ENCODE data around the gene OR6X1.

Gene OR6X1, protein sequence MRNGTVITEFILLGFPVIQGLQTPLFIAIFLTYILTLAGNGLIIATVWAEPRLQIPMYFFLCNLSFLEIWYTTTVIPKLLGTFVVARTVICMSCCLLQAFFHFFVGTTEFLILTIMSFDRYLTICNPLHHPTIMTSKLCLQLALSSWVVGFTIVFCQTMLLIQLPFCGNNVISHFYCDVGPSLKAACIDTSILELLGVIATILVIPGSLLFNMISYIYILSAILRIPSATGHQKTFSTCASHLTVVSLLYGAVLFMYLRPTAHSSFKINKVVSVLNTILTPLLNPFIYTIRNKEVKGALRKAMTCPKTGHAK

DNA sequence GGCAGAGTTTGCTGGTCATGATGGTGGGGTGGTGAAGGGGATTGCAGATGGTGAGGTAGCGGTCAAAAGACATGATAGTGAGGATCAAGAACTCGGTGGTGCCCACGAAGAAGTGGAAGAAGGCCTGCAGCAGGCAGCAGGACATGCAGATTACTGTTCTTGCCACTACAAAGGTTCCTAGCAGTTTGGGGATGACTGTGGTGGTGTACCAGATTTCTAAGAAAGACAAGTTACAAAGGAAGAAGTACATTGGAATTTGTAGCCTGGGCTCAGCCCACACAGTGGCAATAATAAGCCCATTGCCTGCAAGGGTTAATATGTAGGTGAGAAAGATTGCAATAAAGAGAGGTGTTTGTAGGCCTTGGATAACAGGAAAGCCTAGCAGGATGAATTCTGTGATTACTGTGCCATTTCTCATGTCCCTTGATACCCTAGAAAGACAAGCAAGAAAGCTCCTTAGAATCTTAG, at the start of gene OR6X1:
Gene OR6X1 (minus strand): TSS at position 418 of the 468 bp plus-strand sequence. CDS start 0 bp downstream, at position 418.
- DNase-seq (ENCODE audit: low read depth), result no peak

DNA sequence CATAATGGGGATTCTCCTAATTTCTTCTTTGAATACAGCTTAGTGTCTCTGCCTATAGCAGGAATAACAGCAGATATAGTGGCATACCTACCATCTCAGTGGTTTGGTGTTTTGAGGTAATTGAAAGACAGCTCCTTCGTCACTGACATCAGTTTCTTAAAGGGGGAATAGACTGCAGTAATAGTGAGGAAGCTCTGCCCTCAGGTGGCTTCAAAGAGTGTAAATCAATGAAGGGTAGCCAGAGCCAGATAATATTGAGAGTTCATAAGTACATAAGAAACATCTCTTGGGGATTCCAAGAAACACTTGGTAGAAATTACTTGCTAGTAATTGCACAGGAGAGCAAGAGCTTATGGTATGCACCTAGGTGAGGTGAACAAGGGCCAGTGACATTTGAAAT, 47.4 kb upstream of the OR6X1 start:
- DNase-seq (ENCODE audit: low read depth), result no peak

DNA sequence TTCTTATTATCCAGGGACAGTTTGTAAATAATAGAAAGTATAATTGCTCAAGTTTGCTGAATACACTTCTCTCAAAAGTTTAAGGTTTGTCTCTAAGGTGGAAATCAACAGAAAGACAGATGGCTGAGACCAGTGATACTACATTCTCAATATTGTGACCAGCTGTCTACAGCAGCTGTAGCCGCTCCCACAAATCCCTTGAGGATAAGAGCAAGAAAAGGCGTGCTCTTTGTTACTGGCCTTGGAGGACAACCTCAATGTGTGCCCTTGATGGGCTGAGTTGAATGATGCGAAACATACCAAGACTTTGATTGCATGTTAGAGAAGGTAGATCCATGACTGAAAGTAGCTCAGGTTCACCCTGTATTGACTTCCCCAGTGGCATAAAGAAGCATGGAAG, 45.7 kb upstream of the OR6X1 start:
- no peak for DNase-seq (ENCODE audit: low read depth)

DNA sequence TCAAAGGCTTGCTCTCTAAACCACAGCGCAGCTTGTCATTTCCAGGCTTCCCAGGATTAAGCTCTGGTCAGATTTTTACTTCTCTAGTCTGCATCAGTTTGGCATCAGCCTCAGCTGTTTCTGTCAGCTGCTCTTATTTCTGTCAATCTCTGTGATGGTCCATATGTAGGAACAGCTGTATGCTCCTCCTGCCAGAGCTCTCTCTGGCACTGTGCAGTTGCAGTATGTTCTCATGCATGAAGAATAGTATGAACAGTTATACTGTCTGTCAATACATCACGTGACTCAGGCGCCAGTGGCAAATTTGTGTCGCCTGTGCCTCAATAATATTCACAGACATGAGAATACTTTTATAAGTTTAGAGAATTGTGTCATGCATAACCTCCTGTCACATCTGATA, 45.1 kb upstream of the OR6X1 start:
- DNase-seq (ENCODE audit: low read depth), result no peak

DNA sequence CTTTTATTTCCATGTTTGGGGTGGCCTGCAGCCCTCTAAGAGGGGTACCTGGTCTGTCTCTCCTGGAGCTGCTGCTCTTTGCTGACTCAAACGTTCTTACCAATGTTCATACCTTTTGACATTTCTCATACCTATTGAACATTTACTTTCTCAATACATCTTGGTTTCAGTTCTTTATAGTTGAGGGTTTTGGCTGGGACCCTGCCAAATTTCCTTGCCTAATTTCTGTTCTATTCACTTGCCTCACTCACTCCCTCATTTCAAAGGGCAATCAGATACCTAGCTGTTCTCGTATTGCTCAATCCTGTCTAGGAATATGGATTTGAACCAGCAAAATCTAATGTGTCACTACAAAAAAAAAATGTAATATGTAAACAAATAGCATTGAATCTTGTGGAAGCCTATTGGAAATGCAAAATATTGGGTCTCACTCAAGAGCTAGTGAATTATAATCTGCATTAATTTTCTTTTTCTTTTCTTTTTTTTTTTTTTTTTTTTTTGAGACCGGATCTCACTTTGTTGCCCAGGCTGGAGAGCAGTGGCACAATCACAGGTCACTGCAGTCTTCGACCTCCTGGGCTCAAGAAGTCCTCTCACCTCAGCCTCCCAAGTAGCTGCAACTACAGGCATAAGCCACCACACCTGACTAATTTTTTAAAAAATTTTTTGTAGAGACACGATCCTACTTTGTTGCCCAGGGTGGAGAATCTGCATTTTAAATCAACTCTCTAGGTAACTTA, 44.4 kb upstream of the OR6X1 start:
- no peak for DNase-seq (ENCODE audit: low read depth)

DNA sequence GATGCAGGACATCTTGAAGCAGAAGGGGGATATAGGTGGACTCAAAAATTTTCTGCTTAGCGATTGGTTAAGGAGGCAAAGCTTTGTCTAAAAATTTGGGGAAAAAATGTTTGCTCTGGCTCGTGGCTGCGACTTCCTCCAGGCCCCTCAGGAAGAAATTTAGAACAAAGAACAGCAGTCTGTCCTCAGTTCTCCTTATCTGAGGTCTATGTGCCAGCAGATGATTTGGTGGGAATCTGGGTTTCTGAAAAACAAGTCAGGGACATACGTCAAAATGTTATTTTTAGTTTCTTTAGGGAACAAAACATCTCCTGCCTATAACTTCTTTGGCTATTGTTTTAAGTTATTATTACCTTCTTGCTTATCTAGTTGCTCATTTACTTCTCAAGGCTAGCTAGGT, 43.8 kb upstream of the OR6X1 start:
- DNase-seq (ENCODE audit: low read depth), result no peak

DNA sequence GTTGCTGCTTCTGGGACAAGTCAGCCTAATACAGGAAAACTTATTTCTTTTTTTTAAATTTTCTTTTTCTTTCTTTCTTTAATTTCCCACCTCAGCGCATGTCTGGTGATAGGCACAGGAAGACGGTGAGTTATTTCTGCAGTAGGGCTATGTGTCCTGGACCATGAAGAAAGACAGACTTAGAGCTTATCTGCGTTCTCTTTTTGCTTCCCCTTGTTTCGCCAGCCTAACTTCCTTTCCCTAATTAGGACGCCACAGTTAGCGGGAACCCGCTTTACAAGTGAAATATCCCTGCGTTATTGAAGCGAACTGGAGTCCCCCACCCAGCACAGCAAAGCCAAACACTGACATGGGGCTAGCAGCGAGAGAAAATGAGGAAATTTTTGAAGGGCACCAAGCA, 43.2 kb upstream of the OR6X1 start:
- no peak for DNase-seq (ENCODE audit: low read depth)

DNA sequence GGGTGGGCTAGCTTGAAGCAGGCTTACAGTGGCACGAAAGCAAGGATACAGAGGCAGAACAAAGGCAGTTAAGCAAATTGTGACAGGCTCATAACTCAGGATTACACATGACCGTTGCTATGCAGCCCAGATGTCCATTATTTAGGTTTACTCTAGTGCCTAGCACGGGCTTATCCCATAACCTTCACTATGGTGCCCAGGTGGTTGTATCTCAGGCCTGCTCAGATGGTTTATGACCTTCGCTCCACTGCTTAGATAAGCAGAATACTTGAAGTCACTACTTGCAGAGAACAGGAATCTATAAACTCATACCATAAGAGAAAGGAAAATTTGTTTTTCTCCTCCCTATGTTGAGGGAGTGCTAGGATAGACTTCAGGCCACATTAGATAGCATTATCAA, 42.8 kb upstream of the OR6X1 start:
- no peak for DNase-seq (ENCODE audit: low read depth)

DNA sequence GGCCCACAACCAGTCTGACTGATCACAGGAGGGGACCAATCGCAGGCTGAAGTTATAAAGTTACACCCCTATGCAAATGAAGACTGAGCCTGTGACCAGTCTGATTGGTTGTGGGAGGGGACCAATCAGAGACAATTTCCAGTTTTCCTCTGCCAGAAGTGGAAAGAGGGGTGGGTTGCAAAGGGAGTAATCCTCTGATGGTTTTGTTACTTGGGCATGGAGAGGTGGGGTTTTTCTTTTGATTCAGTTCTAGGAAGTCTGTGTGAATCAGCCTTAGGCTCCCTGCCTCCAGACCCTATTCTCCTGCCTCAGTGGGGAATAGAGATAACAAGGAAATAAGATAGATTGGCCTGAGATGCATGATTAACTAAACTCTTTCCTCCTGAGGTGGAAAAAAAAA, 41.9 kb upstream of the OR6X1 start:
- DNase-seq (ENCODE audit: low read depth), result no peak

DNA sequence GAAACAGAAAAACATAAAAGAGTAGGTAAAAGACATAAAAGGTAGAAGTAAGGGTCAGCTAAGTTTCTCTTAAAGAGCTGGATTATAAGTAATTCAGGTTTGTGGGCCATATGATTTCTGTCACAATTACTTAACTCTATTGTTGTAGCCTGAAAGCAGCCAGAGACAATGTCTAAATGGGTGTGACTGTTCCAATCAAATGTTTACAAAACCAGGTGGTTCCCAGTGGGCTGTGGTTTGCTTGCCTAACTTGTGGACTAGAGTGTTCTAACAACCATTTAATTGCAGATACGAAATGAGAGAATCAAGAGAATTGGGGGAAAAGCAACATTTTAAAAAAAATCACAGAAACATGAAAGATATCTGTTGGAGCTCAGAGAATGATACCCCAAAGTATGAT, 29.2 kb upstream of the OR6X1 start:
- DNase-seq (ENCODE audit: low read depth), result no peak

DNA sequence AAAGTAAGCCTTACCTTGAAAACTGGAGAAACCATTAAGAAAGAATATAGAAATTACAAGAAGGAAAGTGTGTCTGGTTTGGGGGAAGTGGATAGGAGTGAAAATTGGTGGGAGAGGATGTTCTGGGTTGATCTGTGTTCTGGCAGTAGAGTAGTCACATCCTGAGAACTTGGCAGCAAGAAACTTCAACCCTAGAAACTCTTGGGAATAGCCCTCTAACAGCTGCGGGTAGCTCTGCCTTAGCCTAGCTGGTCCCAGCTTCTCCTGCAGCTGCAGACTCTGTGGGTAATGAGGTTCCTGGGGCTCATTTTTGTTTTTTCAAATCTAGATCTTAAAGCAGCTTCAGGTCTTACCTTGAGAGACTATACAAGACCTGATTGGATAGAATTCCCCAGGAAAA, 24.2 kb upstream of the OR6X1 start:
- DNase-seq (ENCODE audit: low read depth), result no peak

DNA sequence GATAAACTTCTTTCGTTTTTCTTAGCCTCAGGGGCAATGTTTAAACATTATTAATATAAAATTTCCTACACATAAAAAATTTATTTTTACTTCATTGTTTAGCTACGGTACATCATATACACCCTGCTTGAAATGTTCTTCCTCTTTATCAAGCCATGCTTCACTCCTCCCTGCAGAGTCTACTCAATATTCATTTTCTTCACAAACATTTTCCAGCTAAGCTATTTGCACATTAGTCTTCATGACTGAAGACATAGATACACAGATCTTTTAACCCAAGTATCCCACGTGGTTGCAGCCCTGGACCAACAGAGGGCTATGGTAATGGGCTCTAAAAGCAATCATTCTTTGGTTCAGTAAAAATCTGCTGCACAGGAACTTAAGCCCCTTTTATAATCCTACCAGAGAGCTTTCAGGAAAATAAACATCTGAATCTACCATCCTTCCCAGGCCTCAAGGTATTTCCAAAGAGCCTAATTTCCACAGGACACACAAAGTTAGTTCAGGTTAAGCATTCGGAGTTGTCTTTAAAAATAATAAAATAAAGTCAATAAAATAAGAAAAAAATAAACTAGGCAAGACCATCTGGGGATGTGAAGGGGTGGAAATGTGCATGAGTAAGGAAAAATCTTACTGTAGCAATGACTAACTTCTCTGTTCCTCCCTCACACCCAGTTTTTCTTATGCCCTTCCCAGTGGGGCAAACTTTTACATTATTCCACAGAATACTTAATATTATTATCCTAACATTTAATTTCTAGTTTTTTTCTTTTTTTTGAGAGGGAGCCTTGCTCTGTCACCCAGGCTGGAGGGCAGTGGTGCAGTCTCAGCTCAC, 21.6 kb upstream of the OR6X1 start:
- DNase-seq (ENCODE audit: low read depth), result no peak

DNA sequence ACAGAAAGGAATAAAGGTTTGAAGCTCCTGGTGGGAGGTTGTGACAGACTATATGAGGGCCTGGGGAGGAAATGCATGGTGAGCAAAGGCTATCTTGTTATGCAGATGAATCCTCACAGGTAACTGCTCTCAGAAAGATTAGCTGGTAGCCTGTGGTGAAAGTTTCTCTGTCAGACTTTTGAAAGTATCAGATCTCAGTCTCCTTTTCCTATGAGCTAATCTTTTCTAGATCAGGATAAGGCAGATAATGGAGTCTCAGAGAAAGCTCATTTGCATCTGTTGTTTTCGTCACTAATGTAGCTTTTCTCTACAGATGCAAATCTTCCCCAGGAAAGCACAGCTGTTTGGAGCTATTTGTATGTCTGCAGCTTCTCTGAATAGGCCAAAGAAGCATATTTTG, 21.0 kb upstream of the OR6X1 start:
- DNase-seq (ENCODE audit: low read depth), result no peak

DNA sequence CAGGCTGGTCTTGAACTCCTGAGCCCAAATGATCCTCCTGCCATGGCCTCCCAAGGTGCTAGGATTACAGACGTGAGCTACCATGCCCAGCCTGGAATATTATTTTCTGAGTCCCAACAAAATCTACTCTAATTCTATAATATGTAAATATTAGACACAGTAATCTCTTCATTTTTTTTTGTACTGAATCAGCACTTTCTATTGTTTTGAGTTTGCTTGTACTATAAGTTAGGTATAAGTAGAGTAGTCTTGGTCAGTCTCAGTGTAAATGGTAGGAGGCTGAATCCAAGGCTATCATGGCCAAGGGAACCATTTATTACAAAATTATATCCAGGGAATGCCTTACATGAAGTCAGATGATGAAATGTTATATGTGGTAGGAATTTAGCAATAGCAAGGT, 19.6 kb upstream of the OR6X1 start:
- no peak for DNase-seq (ENCODE audit: low read depth)

DNA sequence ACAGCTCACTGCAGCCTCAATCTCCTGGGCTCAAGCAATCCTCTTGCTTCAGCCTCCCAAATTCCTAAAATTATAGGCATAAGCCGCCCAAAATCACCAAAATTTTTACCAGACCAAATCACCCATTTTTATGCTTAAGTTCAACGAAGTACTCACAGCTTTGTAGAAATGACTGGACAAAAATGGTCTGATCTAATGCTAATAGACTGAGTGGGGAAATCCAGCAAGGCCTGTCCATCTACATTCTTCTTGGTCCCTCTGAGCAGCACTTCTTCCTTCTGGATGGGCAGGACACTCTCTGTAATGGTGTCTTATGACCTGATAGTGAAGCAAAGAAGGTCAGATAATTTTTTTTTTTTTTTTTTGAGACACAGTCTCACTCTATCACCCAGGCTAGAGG, 18.7 kb upstream of the OR6X1 start:
- DNase-seq (ENCODE audit: low read depth), result no peak

DNA sequence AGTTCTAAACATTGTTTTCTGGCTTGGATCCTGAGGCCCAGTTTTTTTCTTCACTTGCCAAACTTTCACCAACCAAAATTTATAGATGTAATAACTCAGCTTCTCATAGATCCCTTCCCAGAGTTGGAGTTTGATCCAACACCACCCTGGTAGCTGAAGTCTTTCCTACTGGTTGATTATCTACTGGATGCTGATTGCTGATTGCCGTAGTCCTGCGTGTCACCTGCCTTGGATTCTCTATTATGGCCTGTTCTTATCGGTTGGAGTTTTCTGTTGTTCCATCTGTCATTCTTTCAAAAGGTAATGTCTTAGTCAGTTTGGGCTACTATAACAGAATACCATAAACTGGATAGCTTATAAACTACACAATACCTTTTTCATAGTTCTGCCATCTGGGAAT, 17.3 kb upstream of the OR6X1 start:
- no peak for DNase-seq (ENCODE audit: low read depth)

DNA sequence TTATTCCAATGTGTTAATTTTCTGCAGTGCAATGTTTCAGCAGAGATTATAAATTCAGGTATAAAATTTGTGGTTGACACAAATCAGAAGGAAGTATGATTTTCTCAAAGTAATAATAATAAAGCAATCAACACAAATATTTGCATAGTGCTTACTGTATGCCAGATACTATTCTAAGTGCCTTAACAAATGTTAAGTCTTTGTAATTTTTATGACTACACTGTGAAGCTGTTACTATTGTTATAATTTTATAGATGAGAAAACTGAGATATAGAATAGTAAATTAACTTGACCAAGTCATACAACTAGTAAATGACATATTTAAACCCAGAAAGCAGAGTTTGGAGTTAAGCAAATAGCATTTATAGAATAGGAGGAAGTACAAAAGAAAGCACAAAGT, 16.4 kb upstream of the OR6X1 start:
- no peak for DNase-seq (ENCODE audit: low read depth)

DNA sequence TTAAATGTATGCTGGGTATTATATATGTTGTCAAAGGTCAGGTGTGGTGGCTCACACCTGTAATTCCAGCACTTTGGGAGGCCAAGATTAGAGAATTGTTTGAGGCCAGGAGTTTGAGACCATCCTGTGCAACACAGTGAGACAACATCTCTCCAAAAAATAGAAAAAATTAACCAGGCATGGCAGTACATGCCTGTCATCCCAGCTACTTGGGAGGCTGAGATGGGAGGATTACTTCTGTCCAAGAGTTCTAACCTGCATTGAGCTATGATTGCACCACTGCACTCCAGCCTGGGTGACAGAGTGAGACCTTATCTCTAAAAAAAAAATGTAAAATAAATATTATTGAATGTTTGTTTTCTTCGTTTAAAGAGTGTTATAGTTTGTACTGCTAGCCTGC, 11.3 kb upstream of the OR6X1 start:
- DNase-seq (ENCODE audit: low read depth), result no peak

DNA sequence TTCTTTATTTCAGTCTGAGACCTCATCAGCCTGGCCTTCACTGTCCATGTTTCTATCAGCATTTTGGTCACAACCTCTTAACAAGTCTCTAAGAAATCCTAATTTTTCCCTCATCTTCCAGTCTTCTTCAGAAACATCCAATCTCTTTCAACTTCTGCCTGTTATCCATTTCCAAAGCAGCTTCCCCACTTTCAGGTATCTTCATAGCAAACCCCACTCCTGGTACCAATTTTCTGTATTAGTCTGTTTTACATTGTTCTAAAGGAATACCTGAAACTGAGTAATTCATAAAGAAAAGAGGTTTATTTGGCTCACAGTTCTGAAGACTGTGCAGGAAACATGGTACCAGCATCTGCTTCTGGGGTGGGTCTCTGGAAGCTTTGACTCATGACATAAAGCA, 8.1 kb upstream of the OR6X1 start:
- no peak for DNase-seq (ENCODE audit: low read depth)

DNA sequence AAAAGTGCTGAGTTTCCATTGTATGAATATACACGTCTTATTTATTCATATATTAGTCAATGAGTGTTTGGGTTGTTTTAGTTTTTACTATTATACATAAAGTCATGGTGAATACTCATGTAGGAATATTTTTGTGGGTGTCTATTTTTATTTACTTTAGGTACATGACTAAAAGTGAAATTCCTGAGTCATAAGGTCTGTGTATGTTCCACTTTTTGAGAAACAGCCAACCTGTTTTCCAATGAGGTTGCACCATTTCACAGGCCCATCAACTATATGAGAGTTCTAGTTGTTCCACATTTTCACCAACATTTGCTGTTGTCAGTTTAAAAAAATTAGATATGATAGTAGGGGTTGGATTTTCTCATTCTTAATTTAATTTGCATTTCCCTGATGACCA, 6.6 kb upstream of the OR6X1 start:
- no peak for DNase-seq (ENCODE audit: low read depth)

DNA sequence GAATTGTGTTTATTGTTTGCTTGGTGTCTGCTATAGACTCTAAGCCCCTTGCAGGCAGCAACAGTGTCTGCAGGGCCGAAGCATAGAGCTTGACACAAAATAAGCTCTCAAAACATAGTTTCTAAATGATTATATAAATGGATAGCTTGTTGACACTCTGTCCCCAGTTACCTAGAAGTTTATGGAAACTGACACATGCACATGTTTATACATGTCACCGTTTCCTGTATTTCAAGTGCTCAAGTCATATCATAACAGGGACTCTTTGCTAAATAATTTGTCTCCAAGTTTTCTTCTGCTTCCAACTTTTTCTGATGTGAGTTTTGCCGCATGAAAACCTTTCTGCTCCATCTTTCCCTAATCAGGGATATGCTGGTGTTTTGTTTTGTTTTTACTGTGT, 3.7 kb upstream of the OR6X1 start:
- no peak for DNase-seq (ENCODE audit: low read depth)

DNA sequence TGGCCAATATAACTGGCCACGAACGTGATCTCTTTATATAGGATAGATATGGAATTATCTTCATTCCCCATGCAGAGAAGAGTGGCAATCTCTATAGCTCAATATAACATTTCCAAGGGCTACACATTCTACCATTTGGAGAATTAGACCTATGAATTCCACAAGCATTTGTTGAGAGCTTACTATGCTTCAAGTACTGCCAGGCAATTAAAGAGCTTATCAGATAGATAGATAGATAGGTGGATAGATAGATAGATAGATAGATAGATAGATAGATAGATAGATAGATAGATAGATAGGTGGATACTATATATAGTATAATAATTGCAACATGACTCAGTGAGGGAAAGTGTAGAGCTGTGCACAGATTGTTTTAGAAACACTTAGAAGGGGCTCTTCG, 1.5 kb upstream of the OR6X1 start:
- no peak for DNase-seq (ENCODE audit: low read depth)

DNA sequence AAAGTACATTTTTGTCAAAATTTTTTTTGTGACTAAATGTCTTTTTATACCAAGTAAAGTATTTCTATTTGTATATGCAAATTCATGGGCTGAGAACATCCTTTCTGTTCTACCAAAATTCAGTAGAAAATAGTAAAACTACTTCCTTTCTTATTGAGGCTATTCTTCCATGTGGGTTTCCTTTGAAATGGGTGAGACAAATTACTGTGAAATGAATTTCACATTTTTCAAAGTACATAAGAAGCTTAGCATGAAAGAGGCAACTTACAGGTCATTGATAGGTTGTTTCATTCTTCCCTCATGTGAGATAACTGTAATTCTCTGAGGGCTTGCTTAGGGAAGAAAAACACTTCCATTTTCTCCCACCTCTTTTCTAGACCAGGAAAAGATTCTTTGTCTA, 1.0 kb upstream of the OR6X1 start:
- DNase-seq (ENCODE audit: low read depth), result no peak

All from CMK (cell line).